Adrenal gland (tissue), 5 donors: ENCODE measurements around the gene CCL27.

Experiments used
- POLR2A ChIP-seq, 2 donors: fragments of 450-650 bp; IDR thresholded peaks; one replicate each; pipeline ENCODE4 v1.6.1; 2017; ENCODE audit warnings: antibody characterized with exemption in 2 of 2, mild to moderate bottlenecking in 2 of 2, moderate library complexity in 1 of 2
- TF ChIP-seq, protein P1 (sequence below), 6 experiments: fragments of 450-650 bp in 4 of 6; fragments of 200-600 bp in 2 of 6; sonication (generic) in 1 of 6; IDR thresholded peaks; 1 replicate in 5 of 6; 2 replicates in 1 of 6; pipeline versions ENCODE4 v1.5.1 to v1.8.0; 2016 to 2021; ENCODE audit warnings: antibody characterized with exemption in 6 of 6, mild to moderate bottlenecking in 2 of 6, moderate library complexity in 1 of 6
- donor health status: DM: no; HTN: no; CAD: no.

DNA sequence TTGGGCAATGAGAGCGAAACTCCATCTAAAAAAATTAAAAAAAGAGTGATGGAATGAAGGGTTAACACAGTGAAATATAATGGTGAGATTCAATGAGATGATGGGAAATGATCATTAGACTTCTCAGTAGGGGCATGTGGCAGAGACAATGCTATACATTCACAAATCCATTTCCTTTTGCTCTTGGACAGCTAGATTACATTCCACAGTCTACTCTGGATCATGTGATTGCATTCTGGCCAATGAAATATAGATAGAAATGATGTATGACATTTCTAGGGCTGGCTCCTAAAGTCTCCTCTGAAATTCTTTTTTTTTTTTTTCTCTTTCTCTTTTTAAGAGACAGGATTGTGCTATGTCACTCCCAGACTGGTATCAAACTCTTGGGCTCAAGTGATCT lies 19.8 kb downstream of the CCL27 start:
- TF ChIP-seq, protein P1, sequence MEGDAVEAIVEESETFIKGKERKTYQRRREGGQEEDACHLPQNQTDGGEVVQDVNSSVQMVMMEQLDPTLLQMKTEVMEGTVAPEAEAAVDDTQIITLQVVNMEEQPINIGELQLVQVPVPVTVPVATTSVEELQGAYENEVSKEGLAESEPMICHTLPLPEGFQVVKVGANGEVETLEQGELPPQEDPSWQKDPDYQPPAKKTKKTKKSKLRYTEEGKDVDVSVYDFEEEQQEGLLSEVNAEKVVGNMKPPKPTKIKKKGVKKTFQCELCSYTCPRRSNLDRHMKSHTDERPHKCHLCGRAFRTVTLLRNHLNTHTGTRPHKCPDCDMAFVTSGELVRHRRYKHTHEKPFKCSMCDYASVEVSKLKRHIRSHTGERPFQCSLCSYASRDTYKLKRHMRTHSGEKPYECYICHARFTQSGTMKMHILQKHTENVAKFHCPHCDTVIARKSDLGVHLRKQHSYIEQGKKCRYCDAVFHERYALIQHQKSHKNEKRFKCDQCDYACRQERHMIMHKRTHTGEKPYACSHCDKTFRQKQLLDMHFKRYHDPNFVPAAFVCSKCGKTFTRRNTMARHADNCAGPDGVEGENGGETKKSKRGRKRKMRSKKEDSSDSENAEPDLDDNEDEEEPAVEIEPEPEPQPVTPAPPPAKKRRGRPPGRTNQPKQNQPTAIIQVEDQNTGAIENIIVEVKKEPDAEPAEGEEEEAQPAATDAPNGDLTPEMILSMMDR (IDR thresholded peaks at IDR 0.05) = no peak
- no peak for TF ChIP-seq POLR2A (IDR thresholded peaks at IDR 0.05)
